Mucosa of descending colon (tissue), 3 donors: ENCODE measurements around the gene ODF4. TPM values are rescaled to one million over a fixed set of nuclear protein-coding genes. Genes with fewer than 3 reads are reported as not detected.
"Not testable (repeated sequence)": the region's sequence is repeated elsewhere in the genome, so short reads cannot be mapped to it uniquely, and the experiment has no call there.

Experiments used
- ATAC-seq: fragments of 200-7000 bp; cut with Tn5 transposase; one replicate; pipeline ENCODE4 v1.9.1; 2020; ENCODE audit warnings: mild to moderate bottlenecking, moderate library complexity
- DNase-seq, 3 donors: peaks; one replicate each; pipeline ENCODE4 v3.0.0-alpha.2; 2020
- H3K36me3 ChIP-seq: fragments of 200-600 bp; one replicate; pipeline ENCODE4 v1.8.0; 2021; ENCODE audit warnings: low read depth, mild to moderate bottlenecking
- H3K4me1 ChIP-seq: fragments of 200-600 bp; one replicate; pipeline ENCODE4 v1.8.0; 2021; ENCODE audit warnings: low read depth, mild to moderate bottlenecking
- H3K4me3 ChIP-seq: fragments of 200-600 bp; one replicate; pipeline ENCODE4 v1.8.0; 2021; ENCODE audit warnings: mild to moderate bottlenecking
- H3K9me3 ChIP-seq: fragments of 200-600 bp; one replicate; pipeline ENCODE4 v1.8.0; 2021; ENCODE audit warnings: mild to moderate bottlenecking
- intact Hi-C, 2 donors: fragments of 100-400 bp; cut with DNase I in 1 of 2; cut with micrococcal nuclease in 1 of 2; formaldehyde crosslinking; loops; one replicate each; pipeline versions ENCODE4 v1.11.0 to v1.11.1; 2022; cut with DNase I, micrococcal nuclease
- total RNA-seq, 3 donors: library from RNA; stranded (reverse); fragmentation: NEBNext Ultra II Directional in 2 of 3; extraction: Animal tissue kit (Norgen Biotek cat#: 25700) in 2 of 3; gene quantifications; one replicate each; pipeline versions ENCODE4 v1.2.1 to v1.2.4, GENCODE V29; 2021 to 2023
- TF ChIP-seq, protein P1 (sequence below): fragments of 200-600 bp; IDR thresholded peaks from one replicate; pipeline ENCODE4 v1.8.0; 2022; ENCODE audit warnings: antibody characterized with exemption, mild to moderate bottlenecking
- donor health status: DM: no; HTN: no; CAD: no; lungs with moderate emphysema.
- donor health status: DM: no; HTN: no; CAD: no.
- donor health status: DM: no; HTN: yes; CAD: no.

The ODF4 gene
- total RNA-seq, 3 donors from 2014 or later = not detected

- Histone ChIP-seq H3K4me3 (no peak overlapping the region), H3K4me1 (peaks cover 4% of the 10 kb centered on the region), H3K9me3 (no peaks in the 10 kb centered on the region), H3K36me3 (no peaks in the 10 kb centered on the region)
- intact Hi-C loops = no loop called here
- TF ChIP-seq, protein P1, sequence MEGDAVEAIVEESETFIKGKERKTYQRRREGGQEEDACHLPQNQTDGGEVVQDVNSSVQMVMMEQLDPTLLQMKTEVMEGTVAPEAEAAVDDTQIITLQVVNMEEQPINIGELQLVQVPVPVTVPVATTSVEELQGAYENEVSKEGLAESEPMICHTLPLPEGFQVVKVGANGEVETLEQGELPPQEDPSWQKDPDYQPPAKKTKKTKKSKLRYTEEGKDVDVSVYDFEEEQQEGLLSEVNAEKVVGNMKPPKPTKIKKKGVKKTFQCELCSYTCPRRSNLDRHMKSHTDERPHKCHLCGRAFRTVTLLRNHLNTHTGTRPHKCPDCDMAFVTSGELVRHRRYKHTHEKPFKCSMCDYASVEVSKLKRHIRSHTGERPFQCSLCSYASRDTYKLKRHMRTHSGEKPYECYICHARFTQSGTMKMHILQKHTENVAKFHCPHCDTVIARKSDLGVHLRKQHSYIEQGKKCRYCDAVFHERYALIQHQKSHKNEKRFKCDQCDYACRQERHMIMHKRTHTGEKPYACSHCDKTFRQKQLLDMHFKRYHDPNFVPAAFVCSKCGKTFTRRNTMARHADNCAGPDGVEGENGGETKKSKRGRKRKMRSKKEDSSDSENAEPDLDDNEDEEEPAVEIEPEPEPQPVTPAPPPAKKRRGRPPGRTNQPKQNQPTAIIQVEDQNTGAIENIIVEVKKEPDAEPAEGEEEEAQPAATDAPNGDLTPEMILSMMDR = no peak
- ATAC-seq (peak; percentile 95), DNase-seq (peak in 1 of 3 donors; percentile 56)
These were observed 54.0 kb downstream of the ODF4 start for GRCh38 chr17:8393470-8394231.

- DNase-seq, H3K4me3 ChIP-seq, H3K9me3 ChIP-seq, intact Hi-C loops, H3K4me1 ChIP-seq, ATAC-seq, H3K36me3 ChIP-seq: not testable (repeated sequence)
These were observed 54.9 kb downstream of the ODF4 start for GRCh38 chr17:8394497-8394896.

Other genes starting within 250 kb of the ODF4 start
- gene ALOXE3, start 221.3 kb upstream of the ODF4 start, total RNA-seq = not detected
- under 1 TPM in 1 of 3 donors, not detected in 2; 0.28 TPM for gene HES7, start 215.7 kb upstream of the ODF4 start, total RNA-seq
- gene PER1, start 187.4 kb upstream of the ODF4 start, total RNA-seq = 100 to 1,000 TPM in 1 of 3 donors, 10 to 100 TPM in 2; 14.9 to 185 (median 84.0) TPM
- 10 to 100 TPM; 56.4 to 77.2 (median 62.8) TPM for gene VAMP2, start 176.9 kb upstream of the ODF4 start, total RNA-seq
- gene TMEM107, start 163.5 kb upstream of the ODF4 start, total RNA-seq = 10 to 100 TPM in 1 of 3 donors, 1 to 10 TPM in 2; 8.0 to 19.1 (median 9.6) TPM
- gene BORCS6, start 149.7 kb upstream of the ODF4 start, total RNA-seq = 10 to 100 TPM; 10.5 to 11.4 (median 11.0) TPM
- 10 to 100 TPM in 1 of 3 donors, 1 to 10 TPM in 2; 5.2 to 27.3 (median 5.7) TPM for gene AURKB, start 129.3 kb upstream of the ODF4 start, total RNA-seq
- gene CTC1, start 91.8 kb upstream of the ODF4 start, total RNA-seq = 10 to 100 TPM; 35.6 to 59.6 (median 57.7) TPM
- gene PFAS, start 90.6 kb upstream of the ODF4 start, total RNA-seq = 10 to 100 TPM; 18.7 to 31.7 (median 30.1) TPM
- 10 to 100 TPM; 11.5 to 26.9 (median 15.5) TPM for gene RANGRF, start 51.2 kb upstream of the ODF4 start, total RNA-seq
- gene SLC25A35, start 44.4 kb upstream of the ODF4 start, total RNA-seq = 10 to 100 TPM in 1 of 3 donors, 1 to 10 TPM in 2; 8.4 to 10.3 (median 9.3) TPM
- gene ARHGEF15, start 29.6 kb upstream of the ODF4 start, total RNA-seq = 1 to 10 TPM; 2.1 to 3.0 (median 2.8) TPM
- 1,000 to 10,000 TPM; 1,217 to 1,361 (median 1,229) TPM for gene RPL26, start 43.4 kb downstream of the ODF4 start, total RNA-seq
- not detected for gene RNF222, start 58.0 kb downstream of the ODF4 start, total RNA-seq
- 10 to 100 TPM; 57.5 to 80.5 (median 63.6) TPM for gene NDEL1, start 96.0 kb downstream of the ODF4 start, total RNA-seq